Spleen (tissue), 11 donors: ENCODE data around the gene CDK11B. TPM values are rescaled to one million over a fixed set of nuclear protein-coding genes. Genes with fewer than 3 reads are reported as not detected.
A peak's percentile ranks its signal among the peaks of the same experiment; 100 is the strongest.

Source experiments
- DNase-seq: peaks from one replicate; pipeline ENCODE4 v3.0.0-alpha.2; 2020
- H3K27ac ChIP-seq, 8 donors: fragments of 200-600 bp; sonication (generic) in 7 of 8; 1 replicate in 4 of 8; 2 replicates in 4 of 8; pipeline versions ENCODE4 v1.5.0 to v1.8.0; 2016 to 2021; ENCODE audit warnings: inconsistent platforms in 4 of 8, mild to moderate bottlenecking in 4 of 8, moderate library complexity in 1 of 8
- H3K27me3 ChIP-seq, 7 donors: fragments of 200-600 bp; sonication (generic) in 6 of 7; replicated peaks in 1 of 7; 1 replicate in 4 of 7; 2 replicates in 3 of 7; pipeline versions ENCODE4 v1.5.0 to v1.8.0; 2016 to 2021; ENCODE audit warnings: inconsistent platforms in 3 of 7, mild to moderate bottlenecking in 1 of 7
- H3K36me3 ChIP-seq, 6 donors: fragments of 200-600 bp; sonication (generic) in 5 of 6; 1 replicate in 4 of 6; 2 replicates in 2 of 6; pipeline versions ENCODE4 v1.5.0 to v1.8.0; 2016 to 2021; ENCODE audit warnings: inconsistent platforms in 2 of 6
- H3K4me1 ChIP-seq, 6 donors: fragments of 200-600 bp; sonication (generic) in 5 of 6; 1 replicate in 3 of 6; 2 replicates in 3 of 6; pipeline versions ENCODE4 v1.5.0 to v1.8.0; 2016 to 2021; ENCODE audit warnings: inconsistent platforms in 3 of 6
- H3K4me3 ChIP-seq, 8 donors: fragments of 200-600 bp; sonication (generic) in 7 of 8; 1 replicate in 4 of 8; 2 replicates in 4 of 8; pipeline versions ENCODE4 v1.5.0 to v1.8.0; 2016 to 2021; ENCODE audit warnings: inconsistent platforms in 4 of 8, mild to moderate bottlenecking in 4 of 8, moderate library complexity in 2 of 8
- H3K9me3 ChIP-seq, 8 donors: fragments of 200-600 bp; sonication (generic) in 7 of 8; 1 replicate in 4 of 8; 2 replicates in 4 of 8; pipeline versions ENCODE4 v1.5.0 to v1.8.0; 2016 to 2021; ENCODE audit warnings: inconsistent platforms in 4 of 8
- CTCF ChIP-seq, 11 experiments: fragments of 200-600 bp in 7 of 11; fragments of 450-650 bp in 4 of 11; sonication (generic) in 4 of 11; IDR thresholded peaks in 8 of 11; conservative IDR thresholded peaks in 3 of 11; 1 replicate in 7 of 11; 2 replicates in 4 of 11; pipeline versions ENCODE4 v1.4.0 to v1.8.0; 2016 to 2021; ENCODE audit warnings: antibody characterized with exemption in 11 of 11, inconsistent platforms in 4 of 11, mild to moderate bottlenecking in 1 of 11
- POLR2A ChIP-seq, 3 donors: fragments of 450-650 bp; IDR thresholded peaks; one replicate each; pipeline ENCODE4 v1.5.1; 2017; ENCODE audit warnings: antibody characterized with exemption in 3 of 3, mild to moderate bottlenecking in 1 of 3
- POLR2AphosphoS5 ChIP-seq, 3 donors: sonication (generic); formaldehyde crosslinking; IDR thresholded peaks; one replicate each; pipeline ENCODE4 v1.5.1; 2017; ENCODE audit warnings: antibody characterized with exemption in 3 of 3
- WGBS, 5 donors: extraction: QIAGEN DNeasy Blood & Tissue Kit in 3 of 5; methylation state at CpG; one replicate each; pipeline versions ENCODE4 v1.1.5 to v1.1.7; 2013 to 2018; 5-methylcytosine and 5-hydroxymethylcytosine counted together
- intact Hi-C: fragments of 100-400 bp; cut with DNase I; formaldehyde crosslinking; loops from one replicate; pipeline ENCODE4 v1.15.0; 2023; ENCODE audit warnings: low total_unique reads
- polyA plus RNA-seq, 3 donors: library from polyadenylated mRNA; stranded (reverse); fragments of 200-250 nt; gene quantifications; one replicate each; pipeline ENCODE4 v1.2.1, GENCODE V29; 2013
- total RNA-seq, 7 donors: library from RNA; depleted of rRNA in 3 of 7; stranded (reverse); fragments of >200 nt in 3 of 7; fragmentation: NEBNext Ultra II Directional in 4 of 7; extraction: Animal tissue kit (Norgen Biotek cat#: 25700) in 4 of 7; gene quantifications; one replicate each; pipeline versions ENCODE4 v1.1.0 to v1.2.1, GENCODE V29; 2016 to 2021
- donor health status: healthy with polysubstance abuse.
- donor health status: DM: no; HTN: no; CAD: no; lungs with moderate emphysema.
- donor health status: DM: no; HTN: no; CAD: no.
- donor health status: Bipolar disorder and iron deficiency.
- donor health status: healthy.
- donor health status: DM: no; HTN: no; CAD: no.
- donor health status: DM: yes; HTN: yes; CAD: no.

CDK11B gene
- total and polyA plus RNA-seq, 10 donors, result 19.4 to 38.2 (median 29.2) TPM

- peak; percentile 75 for DNase-seq
- Histone ChIP-seq H3K36me3 (peaks cover 0 to 62% (median 7%) of the 10 kb centered on the region in 6 donors), H3K27ac (no peak overlapping the region), H3K9me3 (no peaks in the 10 kb centered on the region), H3K27me3 (peaks cover 0 to 17% (median 0%) of the 10 kb centered on the region in 7 donors), H3K4me1 (peaks cover 0 to 20% (median 7%) of the 10 kb centered on the region in 6 donors), H3K4me3 (no peak overlapping the region)
- TF ChIP-seq CTCF (IDR thresholded peaks at IDR 0.05 in 8 of 11, conservative IDR thresholded peaks at IDR 0.05 in 3 of 11) (no peak), POLR2AphosphoS5 (IDR thresholded peaks at IDR 0.05) (peak in 1 of 3 donors; percentile 55), POLR2A (IDR thresholded peaks at IDR 0.05) (no peak)
- intact Hi-C loops, result no loop called here
- WGBS, 5 donors, result 85 to 91% (median 89%) methylated on average over 29 to 38 of the region's 38 CpGs
Measured at GRCh38 chr1:1624443-1625403, 34.1 kb downstream of the CDK11B start.

GRCh38 chr1:1623631-1624442 lies 35.0 kb downstream of the CDK11B start:
- peaks cover 0 to 8% (median 0%) of the 10 kb centered on the region in 7 donors for H3K27me3 ChIP-seq
- peaks cover 0 to 17% (median 3%) of the 10 kb centered on the region in 6 donors for H3K4me1 ChIP-seq
- DNase-seq, result peak; percentile 76
- no peaks in the 10 kb centered on the region for H3K9me3 ChIP-seq
- no peak overlapping the region for H3K4me3 ChIP-seq
- H3K27ac ChIP-seq, result no peak overlapping the region
- intact Hi-C loops, result no loop called here
- peaks cover 0 to 61% (median 7%) of the 10 kb centered on the region in 6 donors for H3K36me3 ChIP-seq
- TF ChIP-seq CTCF (IDR thresholded peaks at IDR 0.05 in 8 of 11, conservative IDR thresholded peaks at IDR 0.05 in 3 of 11) (no peak), POLR2A (IDR thresholded peaks at IDR 0.05) (no peak), POLR2AphosphoS5 (IDR thresholded peaks at IDR 0.05) (peak in 2 of 3 donors; percentile 10 to 20)
- whole genome bisulfite sequencing, 5 donors, result 89 to 95% (median 94%) methylated on average over 19 to 51 of the region's 51 CpGs

GRCh38 chr1:1623181-1623630 lies 35.6 kb downstream of the CDK11B start:
- H3K4me3 ChIP-seq, result no peak overlapping the region
- 93 to 99% (median 96%) methylated on average over 22 to 33 of the region's 33 CpGs for WGBS, 5 donors
- no peak overlapping the region for H3K27ac ChIP-seq
- intact Hi-C loops, result no loop called here
- TF ChIP-seq POLR2AphosphoS5 (IDR thresholded peaks at IDR 0.05), result peak in 1 of 3 donors; percentile 4
- no peak for TF ChIP-seq POLR2A (IDR thresholded peaks at IDR 0.05)
- no peak for TF ChIP-seq CTCF (IDR thresholded peaks at IDR 0.05 in 8 of 11, conservative IDR thresholded peaks at IDR 0.05 in 3 of 11)
- H3K4me1 ChIP-seq, result peaks cover 0 to 17% (median 2%) of the 10 kb centered on the region in 6 donors
- peak; percentile 75 for DNase-seq
- H3K9me3 ChIP-seq, result no peaks in the 10 kb centered on the region
- H3K36me3 ChIP-seq, result peaks cover 0 to 61% (median 5%) of the 10 kb centered on the region in 6 donors
- H3K27me3 ChIP-seq, result peaks cover 0 to 2% (median 0%) of the 10 kb centered on the region in 7 donors
